RWPE1 (cell line): Measurements from ENCODE around the gene CCDC92B.
"Not testable (repeated sequence)": the region's sequence is repeated elsewhere in the genome, so short reads cannot be mapped to it uniquely, and the experiment has no call there.

ENCODE experiments used
- CTCF ChIA-PET: fragments of 350-600 bp; sonication (Branson Sonifier 250); formaldehyde crosslinking; extraction: SDS; loops from one replicate; lab custom pipeline; 2021; lab: Yijun Ruan, JAX
- POLR2A ChIA-PET: fragments of 400-600 bp; formaldehyde crosslinking; extraction: SDS; loops from one replicate; lab custom pipeline; 2020; ENCODE audit warnings: antibody characterized with exemption; ENCODE audit not compliant: low non-redundant PET; lab: Yijun Ruan, JAX
- DNase-seq: peaks from one replicate; pipeline ENCODE4 v3.0.0; 2012; ENCODE audit warnings: low spot score
- H3K27ac ChIP-seq: fragments of 450-650 bp; 2 replicates; pipeline ENCODE4 v1.5.1; 2017
- TF ChIP-seq, protein P1 (sequence below): fragments of 450-650 bp; conservative IDR thresholded peaks from 2 replicates; pipeline ENCODE4 v1.5.1; 2017; ENCODE audit warnings: low read depth, mild to moderate bottlenecking

The CCDC92B gene

DNA sequence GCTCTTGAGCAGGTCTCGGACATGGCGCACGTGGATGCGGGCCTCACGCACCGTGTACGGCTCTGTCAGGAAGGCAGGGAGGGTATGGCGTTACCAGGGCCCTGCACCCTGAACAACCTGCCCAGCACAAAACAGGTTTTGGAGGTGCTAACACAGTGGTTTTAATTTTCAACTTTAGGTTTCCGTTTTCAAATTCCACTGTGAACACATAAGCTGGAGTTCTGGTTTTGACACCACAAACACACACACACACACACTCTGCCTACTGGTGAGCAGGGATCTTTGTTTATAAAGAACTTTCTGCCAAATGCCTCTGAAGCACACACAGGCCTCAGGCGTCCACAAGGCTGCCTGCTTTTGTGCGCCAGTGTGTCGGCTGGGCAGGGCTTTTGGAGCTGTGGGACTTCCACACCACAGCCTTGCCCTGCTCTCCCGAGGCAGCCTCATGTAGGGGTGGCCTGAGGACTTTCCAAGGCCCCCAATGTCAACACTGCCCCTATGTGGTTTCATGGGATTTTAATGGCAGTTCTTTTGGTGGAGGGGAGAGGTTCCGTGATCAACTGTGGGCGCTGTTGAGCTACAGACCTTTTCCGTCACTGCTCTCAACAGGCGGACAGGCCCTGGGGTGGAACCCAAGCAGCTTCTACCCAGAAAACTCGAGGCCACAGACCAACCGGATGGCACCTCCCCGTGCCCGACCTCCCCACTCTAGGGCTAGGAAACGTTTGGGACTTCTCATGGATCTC, 47.3 kb downstream of the CCDC92B start:
- POLR2A ChIA-PET, result no interaction called here
- TF ChIP-seq, protein P1, sequence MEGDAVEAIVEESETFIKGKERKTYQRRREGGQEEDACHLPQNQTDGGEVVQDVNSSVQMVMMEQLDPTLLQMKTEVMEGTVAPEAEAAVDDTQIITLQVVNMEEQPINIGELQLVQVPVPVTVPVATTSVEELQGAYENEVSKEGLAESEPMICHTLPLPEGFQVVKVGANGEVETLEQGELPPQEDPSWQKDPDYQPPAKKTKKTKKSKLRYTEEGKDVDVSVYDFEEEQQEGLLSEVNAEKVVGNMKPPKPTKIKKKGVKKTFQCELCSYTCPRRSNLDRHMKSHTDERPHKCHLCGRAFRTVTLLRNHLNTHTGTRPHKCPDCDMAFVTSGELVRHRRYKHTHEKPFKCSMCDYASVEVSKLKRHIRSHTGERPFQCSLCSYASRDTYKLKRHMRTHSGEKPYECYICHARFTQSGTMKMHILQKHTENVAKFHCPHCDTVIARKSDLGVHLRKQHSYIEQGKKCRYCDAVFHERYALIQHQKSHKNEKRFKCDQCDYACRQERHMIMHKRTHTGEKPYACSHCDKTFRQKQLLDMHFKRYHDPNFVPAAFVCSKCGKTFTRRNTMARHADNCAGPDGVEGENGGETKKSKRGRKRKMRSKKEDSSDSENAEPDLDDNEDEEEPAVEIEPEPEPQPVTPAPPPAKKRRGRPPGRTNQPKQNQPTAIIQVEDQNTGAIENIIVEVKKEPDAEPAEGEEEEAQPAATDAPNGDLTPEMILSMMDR, result no peak
- CTCF ChIA-PET, result interaction anchor here (0.6 kb wide), 2 partner anchors 50 to 1612 kb away, joined by 3 to 6 read pairs; no protein-coding TSS in a partner anchor
- H3K27ac ChIP-seq, result peak overlapping the region; percentile 23
- no peak for DNase-seq

GRCh38 chr17:2701161-2701995, 48.1 kb downstream of the CCDC92B start:
- POLR2A ChIA-PET, result no interaction called here
- H3K27ac ChIP-seq, result peak overlapping the region; percentile 46; the same call in 1 of the 2 replicates
- DNase-seq, result no peak
- CTCF ChIA-PET, result interaction anchor here (0.6 kb wide), 1 partner anchor 51 kb away, joined by 3 read pairs; no protein-coding TSS in a partner anchor
- TF ChIP-seq, protein P1, result no peak

DNA sequence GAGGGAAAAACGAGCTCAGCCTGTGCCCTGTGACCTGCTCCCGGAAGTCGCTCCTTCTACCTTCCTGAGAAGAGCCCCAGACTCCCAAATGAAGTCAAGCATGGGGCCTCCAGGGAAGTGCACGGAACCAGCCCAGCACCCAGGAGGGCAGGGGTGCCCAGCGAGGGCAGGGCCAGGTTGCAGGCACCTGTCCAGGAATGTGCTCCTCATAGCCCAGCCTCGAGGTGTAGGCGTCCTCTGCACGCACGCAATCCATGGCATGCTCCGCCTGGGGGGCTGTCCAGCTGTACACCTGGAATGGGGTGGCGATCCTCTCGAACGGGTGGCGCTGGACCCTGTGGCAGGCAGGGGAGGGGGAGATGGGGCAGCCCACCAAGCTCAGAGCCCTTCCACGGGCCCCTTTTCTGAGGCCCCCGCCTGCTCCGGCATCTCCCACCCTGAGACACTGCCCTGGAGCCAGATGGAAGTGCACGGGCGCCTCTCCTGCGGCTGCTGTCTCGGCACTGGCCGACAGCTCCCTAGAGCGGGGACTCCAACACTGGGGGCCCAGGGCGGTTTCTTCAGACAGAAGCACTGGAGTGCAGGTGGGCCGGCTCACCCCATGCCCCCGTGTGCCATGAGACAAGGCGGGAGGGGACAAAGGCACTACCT, 48.8 kb downstream of the CCDC92B start:
- ChIA-PET CTCF (no interaction called here), POLR2A (no interaction called here)
- DNase-seq, result no peak

GRCh38 chr17:2700030-2700490, 49.4 kb downstream of the CCDC92B start:
- ChIA-PET CTCF (no interaction called here), POLR2A (no interaction called here)
- DNase-seq, result no peak
- H3K27ac ChIP-seq, result peak overlapping the region; percentile 46
- TF ChIP-seq, protein P1, result no peak

More for the DNA sequence above, 48.8 kb downstream of the CCDC92B start:
- TF ChIP-seq, protein P1, result no peak
- peak overlapping the region; percentile 46 for H3K27ac ChIP-seq

DNA sequence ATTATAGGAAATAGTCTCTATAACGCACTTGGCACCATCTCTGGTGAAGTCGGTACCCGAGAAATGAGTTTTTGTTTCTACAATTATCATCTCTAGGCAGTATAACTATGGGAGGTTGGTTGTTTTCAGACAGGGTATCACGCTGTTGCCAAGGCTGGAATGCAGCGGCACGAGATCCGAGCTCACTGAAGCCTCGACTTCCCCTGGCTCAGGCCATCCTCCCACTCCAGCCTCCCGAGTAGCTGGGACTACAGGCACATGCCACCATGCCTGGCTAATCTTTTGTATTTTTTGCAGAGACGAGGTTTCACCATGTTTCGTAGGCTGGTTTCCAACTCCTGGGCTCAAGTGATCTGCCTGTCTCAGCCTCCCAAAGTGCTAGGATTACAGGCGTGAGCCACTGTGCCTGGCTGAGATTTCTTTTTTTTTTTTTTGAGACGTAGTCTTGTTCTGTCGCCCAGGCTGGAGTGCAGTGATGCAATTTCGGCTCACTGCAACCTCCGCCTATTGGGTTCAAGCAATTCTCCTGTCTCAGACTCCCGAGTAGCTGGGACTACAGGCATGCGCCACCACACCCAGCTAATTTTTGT, 50.1 kb downstream of the CCDC92B start:
- POLR2A ChIA-PET, CTCF ChIA-PET, DNase-seq: not testable (repeated sequence)
- peak overlapping the region; percentile 46 for H3K27ac ChIP-seq

DNA sequence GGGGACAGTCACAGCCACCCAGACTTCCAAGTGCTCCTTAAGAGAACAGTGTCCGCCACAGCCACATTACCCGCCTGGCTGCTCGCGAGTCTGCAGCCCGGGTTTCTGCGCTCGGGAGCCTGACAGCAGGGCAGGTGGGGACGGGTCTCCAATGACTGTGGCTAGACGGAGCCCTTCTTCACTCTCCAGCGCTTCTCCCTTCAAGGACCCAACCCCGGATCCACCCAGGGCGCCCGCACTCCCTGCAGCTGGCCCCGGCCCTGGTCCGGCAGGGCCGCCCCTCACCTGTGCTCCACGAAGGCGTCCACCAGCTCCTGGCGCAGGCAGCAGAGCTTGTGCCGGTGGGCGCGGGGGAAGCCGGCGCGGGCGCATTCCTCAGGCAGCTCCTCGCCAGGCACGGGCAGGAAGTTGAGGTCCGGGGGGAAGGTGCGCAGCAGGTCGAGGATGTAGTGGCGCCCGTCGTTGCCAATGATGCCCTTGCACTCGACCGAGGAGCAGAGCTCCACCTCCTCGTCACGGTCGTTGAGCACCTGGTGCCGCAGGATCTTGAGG, 51.8 kb downstream of the CCDC92B start:
- ChIA-PET CTCF (no interaction called here), POLR2A (interaction anchor here (0.5 kb wide), 1 partner anchor 12 kb away, joined by 3 read pairs; no protein-coding TSS in a partner anchor)
- TF ChIP-seq, protein P1, result no peak
- no peak for DNase-seq
- no peak overlapping the region for H3K27ac ChIP-seq
